OCI-LY3 (cell line): Measurements from ENCODE around the gene CKLF.

Experiments used
- H2AFZ ChIP-seq: fragments of 200-600, 300-600 bp; shearing (Covaris generic); 2 replicates; pipeline ENCODE4 v1.6.0; 2014; ENCODE audit warnings: antibody characterized with exemption, low read depth, low read length
- H3K27ac ChIP-seq: fragments of 200-600, 300-600 bp; sonication (generic); 2 replicates; pipeline ENCODE4 v1.5.1; 2014; ENCODE audit warnings: mild to moderate bottlenecking, low read length, moderate library complexity, mixed read lengths
- H3K27me3 ChIP-seq: fragments of 200-600, 300-600 bp; sonication (generic); 2 replicates; pipeline ENCODE4 v1.6.1; 2014; ENCODE audit warnings: low read depth, low read length, mixed read lengths
- H3K36me3 ChIP-seq: fragments of 200-600, 300-600 bp; sonication (generic); replicated peaks from 2 replicates; pipeline ENCODE3; 2014; ENCODE audit warnings: low read depth, low read length, mixed read lengths
- H3K4me1 ChIP-seq: fragments of 300-600, 200-600 bp; sonication (generic); 2 replicates; pipeline ENCODE4 v1.6.1; 2014; ENCODE audit warnings: low read length, mixed read lengths
- H3K4me2 ChIP-seq: fragments of 200-600, 300-600 bp; sonication (generic); 2 replicates; pipeline ENCODE4 v1.6.1; 2014; ENCODE audit warnings: low read length, mixed read lengths
- H3K4me3 ChIP-seq: fragments of 300-600, 200-600 bp; sonication (generic); 2 replicates; pipeline ENCODE4 v1.5.1; 2014; ENCODE audit warnings: antibody characterized with exemption, mild to moderate bottlenecking, low read length, moderate library complexity
- H3K79me2 ChIP-seq: fragments of 300-600, 200-600 bp; shearing (Covaris generic); 2 replicates; pipeline ENCODE4 v1.6.1; 2014; ENCODE audit warnings: mild to moderate bottlenecking, low read length, mixed read lengths
- H3K9ac ChIP-seq: fragments of 300-600, 200-600 bp; shearing (Covaris generic); 2 replicates; pipeline ENCODE4 v1.6.0; 2014; ENCODE audit warnings: mild to moderate bottlenecking, low read length, moderate library complexity
- H3K9me3 ChIP-seq: fragments of 200-600, 300-600 bp; shearing (Covaris generic); 2 replicates; pipeline ENCODE4 v1.6.1; 2014; ENCODE audit warnings: low read length, mixed read lengths; ENCODE audit not compliant: insufficient read depth
- H4K20me1 ChIP-seq: fragments of 200-600, 300-600 bp; sonication (generic); 2 replicates; pipeline ENCODE4 v1.6.1; 2016; ENCODE audit warnings: low read length, mixed read lengths; ENCODE audit not compliant: insufficient read depth
- CTCF ChIP-seq: fragments of 200-600, 300-600 bp; sonication (generic); IDR thresholded peaks from 2 replicates; pipeline ENCODE4 v1.5.1; 2014; ENCODE audit warnings: antibody characterized with exemption, low read length, low read depth
- EZH2phosphoT487 ChIP-seq: fragments of 200-600 bp; shearing (Covaris generic); IDR thresholded peaks from 2 replicates; pipeline ENCODE4 v1.6.1; 2018; ENCODE audit warnings: antibody characterized with exemption, mixed run types, low read depth

The CKLF gene

DNA sequence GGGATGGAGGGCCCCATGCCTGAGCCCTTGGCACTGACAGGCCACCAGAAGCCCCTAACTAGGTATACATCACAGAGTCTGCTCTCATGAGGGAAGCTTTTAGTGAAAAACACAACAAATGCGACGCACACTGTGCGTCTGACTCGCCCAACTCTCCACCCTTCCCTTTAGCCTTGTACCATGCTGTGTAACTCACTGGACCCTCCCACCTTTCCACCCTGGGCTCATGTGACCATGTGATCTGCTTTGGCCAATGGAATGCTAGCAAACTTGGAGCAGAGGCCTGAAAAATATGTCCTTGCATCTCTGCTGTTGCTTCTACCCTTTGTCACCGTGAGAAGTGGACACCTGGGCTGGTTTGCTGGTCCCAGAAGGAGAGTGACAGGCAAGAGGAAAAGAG, 24.1 kb upstream of the CKLF start:
- Histone ChIP-seq H4K20me1 (no peaks in the 10 kb centered on the region), H3K9me3 (no peaks in the 10 kb centered on the region), H3K4me3 (no peak overlapping the region), H3K9ac (no peak overlapping the region), H3K4me1 (peaks cover 24% of the 10 kb centered on the region), H2AFZ (no peak overlapping the region), H3K79me2 (no peaks in the 10 kb centered on the region), H3K27me3 (peaks cover 22% of the 10 kb centered on the region), H3K27ac (no peak overlapping the region), H3K36me3 (no peaks in the 10 kb centered on the region), H3K4me2 (no peak overlapping the region)
- no peak for TF ChIP-seq CTCF
- no peak for TF ChIP-seq EZH2phosphoT487

- peaks cover 22% of the 10 kb centered on the region for H3K27me3 ChIP-seq
- H3K4me1 ChIP-seq = peaks cover 12% of the 10 kb centered on the region
- H2AFZ ChIP-seq = no peak overlapping the region
- no peak overlapping the region for H3K4me3 ChIP-seq
- no peaks in the 10 kb centered on the region for H3K9me3 ChIP-seq
- H3K9ac ChIP-seq = no peak overlapping the region
- H3K27ac ChIP-seq = no peak overlapping the region
- no peak overlapping the region for H3K4me2 ChIP-seq
- no peak for TF ChIP-seq EZH2phosphoT487
- H3K79me2 ChIP-seq = no peaks in the 10 kb centered on the region
- H4K20me1 ChIP-seq = no peaks in the 10 kb centered on the region
- H3K36me3 ChIP-seq = no peaks in the 10 kb centered on the region
Measured at GRCh38 chr16:66529475-66529874, 22.9 kb upstream of the CKLF start.

DNA sequence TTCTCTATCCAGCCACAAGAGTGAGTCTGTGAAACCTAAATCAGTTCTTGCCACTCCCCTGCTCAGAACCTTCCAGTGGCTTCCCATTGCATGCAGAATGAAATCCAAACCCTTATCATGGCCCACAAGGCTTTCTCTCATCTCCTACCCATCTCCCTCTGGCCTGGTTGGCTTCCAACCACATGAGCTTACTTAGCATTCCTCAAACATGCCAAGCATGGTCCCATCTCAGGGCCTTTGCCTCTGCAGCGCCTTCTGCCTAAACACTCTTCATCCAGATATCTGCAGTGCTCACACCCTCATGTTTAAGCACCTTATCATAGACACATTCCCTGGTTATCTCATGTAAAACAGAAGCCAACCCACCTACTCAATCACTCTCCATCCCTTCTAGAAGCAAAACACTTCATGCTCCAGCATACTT, 18.0 kb upstream of the CKLF start:
- no peaks in the 10 kb centered on the region for H3K79me2 ChIP-seq
- TF ChIP-seq CTCF (no peak), EZH2phosphoT487 (no peak)
- H2AFZ ChIP-seq = no peak overlapping the region
- H3K4me2 ChIP-seq = no peak overlapping the region
- H3K4me3 ChIP-seq = no peak overlapping the region
- H4K20me1 ChIP-seq = no peaks in the 10 kb centered on the region
- H3K27me3 ChIP-seq = no peaks in the 10 kb centered on the region
- no peak overlapping the region for H3K27ac ChIP-seq
- H3K36me3 ChIP-seq = no peaks in the 10 kb centered on the region
- H3K4me1 ChIP-seq = peaks cover under 1% of the 10 kb centered on the region; the same call in 1 of the 2 replicates
- no peaks in the 10 kb centered on the region for H3K9me3 ChIP-seq
- no peak overlapping the region for H3K9ac ChIP-seq

DNA sequence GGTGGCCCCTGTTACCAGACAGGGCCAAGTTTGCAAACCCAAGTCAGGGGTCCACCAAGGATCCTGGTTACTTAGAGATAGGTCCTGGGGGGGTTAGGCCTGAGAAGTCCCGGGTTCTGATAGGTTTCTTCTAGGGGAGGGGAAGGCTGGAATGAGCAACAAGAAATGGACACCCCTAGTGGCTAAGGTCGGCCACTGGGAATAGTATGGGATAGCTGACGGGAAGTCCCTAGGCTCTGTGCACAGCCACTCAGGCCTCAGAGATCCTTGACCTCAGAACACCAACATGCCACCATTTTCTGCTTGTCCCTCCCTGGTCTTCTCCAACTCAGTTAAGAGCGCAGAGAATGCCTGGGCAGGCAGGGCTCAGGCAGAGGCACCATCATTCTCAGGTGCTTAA, 15.9 kb upstream of the CKLF start:
- no peaks in the 10 kb centered on the region for H4K20me1 ChIP-seq

More for the DNA sequence above, 15.9 kb upstream of the CKLF start:
- no peak overlapping the region for H3K27ac ChIP-seq
- H3K9me3 ChIP-seq = no peaks in the 10 kb centered on the region
- TF ChIP-seq EZH2phosphoT487 (no peak), CTCF (no peak)
- no peak overlapping the region for H3K4me2 ChIP-seq
- no peaks in the 10 kb centered on the region for H3K27me3 ChIP-seq
- H3K36me3 ChIP-seq = no peaks in the 10 kb centered on the region
- no peak overlapping the region for H3K9ac ChIP-seq
- no peaks in the 10 kb centered on the region for H3K79me2 ChIP-seq
- H3K4me1 ChIP-seq = peaks cover 5% of the 10 kb centered on the region
- no peak overlapping the region for H2AFZ ChIP-seq
- no peak overlapping the region for H3K4me3 ChIP-seq
